HCT116 (cell line): Measurements from ENCODE around the gene CBX8. TPM values are rescaled to one million over a fixed set of nuclear protein-coding genes. Genes with fewer than 3 reads are reported as not detected.

ENCODE experiments used
- ATAC-seq: fragments of 200-7000 bp; cut with Tn5 transposase; 2 replicates; pipeline ENCODE4 v1.9.1; 2020; ENCODE audit warnings: mild to moderate bottlenecking, moderate library complexity
- BruUV-seq: library from RNA; stranded (reverse); fragments of 400-500 nt; replicated peaks from 2 replicates; lab custom pipeline; 2021; lab: Mats Ljungman, UMichigan
- CTCF ChIA-PET: fragments of 300-600 bp; sonication (Branson Sonifier 250); formaldehyde crosslinking; loops from one replicate; lab custom pipeline; 2021; ENCODE audit warnings: antibody characterized with exemption; lab: Charles Lee
- POLR2A ChIA-PET: fragments of 300-600, 350-600 bp; sonication (Branson Sonifier 250); formaldehyde crosslinking; loops from one replicate; lab custom pipeline; 2021; ENCODE audit warnings: antibody characterized with exemption; lab: Charles Lee
- RAD21 ChIA-PET, 2 experiments: fragments of 300-600 bp; sonication (Branson Sonifier 250); formaldehyde crosslinking; loops; one replicate each; lab custom pipeline; 2023; ENCODE audit warnings: low total read pairs in 2 of 2; ENCODE audit not compliant: uncharacterized antibody in 2 of 2, unreplicated experiment in 2 of 2, low non-redundant PET in 1 of 2; lab: Charles Lee
- DNase-seq: peaks from one replicate; pipeline ENCODE4 v3.0.0-alpha.2; 2010; ENCODE audit warnings: low read depth, low spot score
- H2AFZ ChIP-seq: fragments of 200-600 bp; shearing (Covaris generic), sonication (generic); 2 replicates; pipeline ENCODE4 v1.6.1; 2017; ENCODE audit warnings: low read depth, mixed run types, mixed read lengths, antibody characterized with exemption, low read length; ENCODE audit not compliant: poor library complexity, severe bottlenecking
- H3K27ac ChIP-seq: 2 replicates; pipeline ENCODE4 v1.5.1; 2012; ENCODE audit warnings: low read depth, low read length
- H3K27me3 ChIP-seq: fragments of 200-600 bp; sonication (generic); 2 replicates; pipeline ENCODE4 v1.6.1; 2016; ENCODE audit warnings: mixed run types, low read length, mixed read lengths; ENCODE audit not compliant: insufficient read depth
- H3K36me3 ChIP-seq, 2 experiments: fragments of 200-500 bp in 1 of 2; fragments of 200-600 bp in 1 of 2; sonication (Bioruptor generic) in 1 of 2; sonication (generic) in 1 of 2; 2 replicates each; pipeline versions ENCODE4 v1.5.1 to v1.6.1; 2014 to 2016; ENCODE audit warnings: low read length in 2 of 2, inconsistent platforms in 1 of 2, mixed read lengths in 1 of 2, mixed run types in 1 of 2; ENCODE audit not compliant: insufficient read depth in 2 of 2, control insufficient read depth in 1 of 2
- H3K4me1 ChIP-seq, 2 experiments: fragments of 200-600 bp in 1 of 2; sonication (generic) in 1 of 2; 2 replicates each; pipeline versions ENCODE4 v1.5.1 to v1.6.1; 2012 to 2017; ENCODE audit warnings: low read length in 2 of 2, inconsistent platforms in 1 of 2, mild to moderate bottlenecking in 1 of 2, mixed read lengths in 1 of 2, mixed run types in 1 of 2, moderate library complexity in 1 of 2; ENCODE audit not compliant: insufficient read depth in 2 of 2, control insufficient read depth in 1 of 2
- H3K4me2 ChIP-seq: fragments of 200-600 bp; sonication (generic); 2 replicates; pipeline ENCODE4 v1.6.1; 2017; ENCODE audit warnings: mixed run types, low read length, mixed read lengths
- H3K4me3 ChIP-seq, 2 experiments: fragments of 200-600 bp in 1 of 2; sonication (generic) in 1 of 2; replicated peaks in 1 of 2; 2 replicates each; pipeline ENCODE4 v1.5.1; 2011 to 2016; ENCODE audit warnings: low read length in 2 of 2, control low read depth in 1 of 2, low read depth in 1 of 2, mild to moderate bottlenecking in 1 of 2, mixed read lengths in 1 of 2, mixed run types in 1 of 2
- H3K79me2 ChIP-seq: fragments of 200-600 bp; sonication (generic); 2 replicates; pipeline ENCODE4 v1.6.1; 2017; ENCODE audit warnings: mild to moderate bottlenecking, mixed run types, low read length, moderate library complexity, mixed read lengths; ENCODE audit not compliant: insufficient read depth
- H3K9ac ChIP-seq: fragments of 200-600 bp; sonication (generic); 2 replicates; pipeline ENCODE4 v1.6.1; 2016; ENCODE audit warnings: low read length, mixed read lengths
- H3K9me2 ChIP-seq: fragments of 200-600 bp; sonication (generic), shearing (Covaris generic); 2 replicates; pipeline ENCODE4 v1.6.1; 2017; ENCODE audit warnings: mixed run types, mild to moderate bottlenecking, moderate library complexity; ENCODE audit not compliant: insufficient read depth
- H3K9me3 ChIP-seq, 2 experiments: fragments of 200-500 bp in 1 of 2; fragments of 200-600 bp in 1 of 2; sonication (Bioruptor generic) in 1 of 2; sonication (generic) in 1 of 2; 2 replicates each; pipeline ENCODE4 v1.6.1; 2014 to 2017; ENCODE audit warnings: low read length in 2 of 2, mixed read lengths in 2 of 2, inconsistent platforms in 1 of 2, low read depth in 1 of 2, mild to moderate bottlenecking in 1 of 2, mixed run types in 1 of 2, moderate library complexity in 1 of 2; ENCODE audit not compliant: control insufficient read depth in 1 of 2, insufficient read depth in 1 of 2
- H4K20me1 ChIP-seq: fragments of 200-600 bp; sonication (generic), shearing (Covaris generic); 2 replicates; pipeline ENCODE4 v1.6.1; 2017; ENCODE audit warnings: mixed run types, mild to moderate bottlenecking, moderate library complexity; ENCODE audit not compliant: insufficient read depth
- CBX3 ChIP-seq: IDR thresholded peaks from 2 replicates; pipeline ENCODE4 v1.6.1; 2012; ENCODE audit warnings: low read depth
- CEBPB ChIP-seq: IDR thresholded peaks from 2 replicates; pipeline ENCODE4 v1.6.1; 2012; ENCODE audit warnings: low read depth
- EGR1 ChIP-seq: IDR thresholded peaks from 2 replicates; pipeline ENCODE4 v1.6.1; 2012; ENCODE audit warnings: low read depth
- ELF1 ChIP-seq: IDR thresholded peaks from 2 replicates; pipeline ENCODE4 v1.6.1; 2012; ENCODE audit warnings: low read depth, borderline replicate concordance
- EZH2 ChIP-seq: fragments of 200-600 bp; sonication (generic); IDR thresholded peaks from 2 replicates; pipeline ENCODE4 v1.6.1; 2017; ENCODE audit warnings: antibody characterized with exemption, mixed run types
- FOSL1 ChIP-seq: IDR thresholded peaks from 2 replicates; pipeline ENCODE4 v1.6.1; 2012; ENCODE audit warnings: low read depth
- JUND ChIP-seq: IDR thresholded peaks from 2 replicates; pipeline ENCODE4 v1.6.1; 2012
- POLR2AphosphoS5 ChIP-seq: IDR thresholded peaks from 2 replicates; pipeline ENCODE4 v1.6.1; 2011; ENCODE audit warnings: mild to moderate bottlenecking, low read depth, low read length, moderate library complexity
- RAD21 ChIP-seq: IDR thresholded peaks from 2 replicates; pipeline ENCODE4 v1.6.1; 2012; ENCODE audit warnings: low read depth, mild to moderate bottlenecking
- SIN3A ChIP-seq: IDR thresholded peaks from 2 replicates; pipeline ENCODE4 v1.6.1; 2012; ENCODE audit warnings: low read depth
- SP1 ChIP-seq: IDR thresholded peaks from 2 replicates; pipeline ENCODE4 v1.6.1; 2012; ENCODE audit warnings: low read depth
- YY1 ChIP-seq: IDR thresholded peaks from 2 replicates; pipeline ENCODE4 v1.6.1; 2011; ENCODE audit warnings: low read length, low read depth, moderate library complexity, mild to moderate bottlenecking; ENCODE audit not compliant: insufficient replicate concordance; ENCODE audit errors: extremely low read depth
- ZFX ChIP-seq: fragments of 450-650 bp; IDR thresholded peaks from 2 replicates; pipeline ENCODE4 v1.6.1; 2017
- ZNF274 ChIP-seq: fragments of 200-500 bp; sonication (Bioruptor generic); IDR thresholded peaks from 2 replicates; pipeline ENCODE4 v1.6.1; 2014; ENCODE audit warnings: mild to moderate bottlenecking, low read depth, low read length, inconsistent platforms
- intact Hi-C: fragments of 100-400 bp; cut with micrococcal nuclease; formaldehyde crosslinking; loops from 2 replicates; pipeline ENCODE4 v1.10.0; 2022
- total RNA-seq: library from RNA; stranded (reverse); gene quantifications from one replicate; pipeline ENCODE4 v1.2.1, GENCODE V29; 2021; ENCODE audit not compliant: unreplicated experiment
- TF ChIP-seq, protein P1 (sequence below): IDR thresholded peaks from 2 replicates; pipeline ENCODE4 v1.6.1; 2012; ENCODE audit warnings: low read depth
- TF ChIP-seq, protein P2 (sequence below): IDR thresholded peaks from 2 replicates; pipeline ENCODE4 v1.6.1; 2012
- TF ChIP-seq, protein P3 (sequence below): IDR thresholded peaks from 2 replicates; pipeline ENCODE4 v1.6.1; 2012

CBX8 gene
- total RNA-seq, 1 experiment from 2014 or later: 29.0 TPM

DNA sequence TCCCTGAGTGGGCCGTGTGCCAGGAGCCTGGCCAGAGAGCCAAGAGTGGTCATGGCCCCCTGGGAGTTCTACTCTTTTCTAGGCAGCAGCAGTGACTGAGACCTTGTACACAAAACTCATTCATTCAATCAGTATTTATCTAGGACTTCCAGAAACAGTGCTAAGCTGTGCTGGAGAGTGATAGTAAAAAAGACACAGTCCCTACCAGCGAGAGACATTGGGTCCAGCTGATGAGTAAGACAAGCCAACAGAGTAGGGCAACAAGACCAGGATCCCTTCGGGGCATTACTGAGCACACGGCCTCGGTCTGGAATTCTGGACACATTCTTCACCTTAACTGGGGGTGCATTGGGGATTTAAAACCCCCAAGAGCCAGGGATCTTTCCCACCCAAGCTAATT lies 22.2 kb upstream of the CBX8 start:
- H2AFZ ChIP-seq: no peak overlapping the region
- no peak for ATAC-seq
- H3K9me3 ChIP-seq: no peaks in the 10 kb centered on the region
- H3K27me3 ChIP-seq: no peaks in the 10 kb centered on the region
- no peaks in the 10 kb centered on the region for H3K79me2 ChIP-seq
- H3K27ac ChIP-seq: no peak overlapping the region
- no TSS peak for BruUV-seq
- intact Hi-C loops: no loop called here
- TF ChIP-seq CBX3 (no peak), SP1 (no peak), CEBPB (no peak), POLR2AphosphoS5 (no peak), RAD21 (no peak), ZNF274 (no peak), JUND (no peak), YY1 (no peak), EGR1 (no peak), EZH2 (no peak), SIN3A (no peak), FOSL1 (no peak), ZFX (no peak), ELF1 (no peak)
- TF ChIP-seq, protein P1, sequence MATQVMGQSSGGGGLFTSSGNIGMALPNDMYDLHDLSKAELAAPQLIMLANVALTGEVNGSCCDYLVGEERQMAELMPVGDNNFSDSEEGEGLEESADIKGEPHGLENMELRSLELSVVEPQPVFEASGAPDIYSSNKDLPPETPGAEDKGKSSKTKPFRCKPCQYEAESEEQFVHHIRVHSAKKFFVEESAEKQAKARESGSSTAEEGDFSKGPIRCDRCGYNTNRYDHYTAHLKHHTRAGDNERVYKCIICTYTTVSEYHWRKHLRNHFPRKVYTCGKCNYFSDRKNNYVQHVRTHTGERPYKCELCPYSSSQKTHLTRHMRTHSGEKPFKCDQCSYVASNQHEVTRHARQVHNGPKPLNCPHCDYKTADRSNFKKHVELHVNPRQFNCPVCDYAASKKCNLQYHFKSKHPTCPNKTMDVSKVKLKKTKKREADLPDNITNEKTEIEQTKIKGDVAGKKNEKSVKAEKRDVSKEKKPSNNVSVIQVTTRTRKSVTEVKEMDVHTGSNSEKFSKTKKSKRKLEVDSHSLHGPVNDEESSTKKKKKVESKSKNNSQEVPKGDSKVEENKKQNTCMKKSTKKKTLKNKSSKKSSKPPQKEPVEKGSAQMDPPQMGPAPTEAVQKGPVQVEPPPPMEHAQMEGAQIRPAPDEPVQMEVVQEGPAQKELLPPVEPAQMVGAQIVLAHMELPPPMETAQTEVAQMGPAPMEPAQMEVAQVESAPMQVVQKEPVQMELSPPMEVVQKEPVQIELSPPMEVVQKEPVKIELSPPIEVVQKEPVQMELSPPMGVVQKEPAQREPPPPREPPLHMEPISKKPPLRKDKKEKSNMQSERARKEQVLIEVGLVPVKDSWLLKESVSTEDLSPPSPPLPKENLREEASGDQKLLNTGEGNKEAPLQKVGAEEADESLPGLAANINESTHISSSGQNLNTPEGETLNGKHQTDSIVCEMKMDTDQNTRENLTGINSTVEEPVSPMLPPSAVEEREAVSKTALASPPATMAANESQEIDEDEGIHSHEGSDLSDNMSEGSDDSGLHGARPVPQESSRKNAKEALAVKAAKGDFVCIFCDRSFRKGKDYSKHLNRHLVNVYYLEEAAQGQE: no peak
- TF ChIP-seq, protein P2, sequence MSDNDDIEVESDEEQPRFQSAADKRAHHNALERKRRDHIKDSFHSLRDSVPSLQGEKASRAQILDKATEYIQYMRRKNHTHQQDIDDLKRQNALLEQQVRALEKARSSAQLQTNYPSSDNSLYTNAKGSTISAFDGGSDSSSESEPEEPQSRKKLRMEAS: no peak
- TF ChIP-seq, protein P3, sequence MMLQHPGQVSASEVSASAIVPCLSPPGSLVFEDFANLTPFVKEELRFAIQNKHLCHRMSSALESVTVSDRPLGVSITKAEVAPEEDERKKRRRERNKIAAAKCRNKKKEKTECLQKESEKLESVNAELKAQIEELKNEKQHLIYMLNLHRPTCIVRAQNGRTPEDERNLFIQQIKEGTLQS: no peak
- H3K9ac ChIP-seq: no peak overlapping the region
- no peak for DNase-seq
- no peaks in the 10 kb centered on the region for H4K20me1 ChIP-seq
- H3K36me3 ChIP-seq: no peaks in the 10 kb centered on the region
- no peak overlapping the region for H3K4me3 ChIP-seq
- H3K9me2 ChIP-seq: no peaks in the 10 kb centered on the region
- RAD21 ChIA-PET: no interaction called here
- POLR2A ChIA-PET: interaction anchor here (1.0 to 1.8 kb wide), 3 partner anchors 9 to 20 kb away, joined by 3 to 6 read pairs (median 3); partner anchors contain the start of gene CBX4
- H3K4me1 ChIP-seq: peaks cover 0 to 4% of the 10 kb centered on the region in 2 experiments; a peak in 1 of 4 replicates
- CTCF ChIA-PET: interaction anchor here (1.0 to 2.3 kb wide), 3 partner anchors 8 to 16 kb away, joined by 4 to 6 read pairs (median 5); no protein-coding TSS in a partner anchor
- no peak overlapping the region for H3K4me2 ChIP-seq
